GM23338 (cell line): ENCODE data around the gene RAB40B. TPM values are rescaled to one million over a fixed set of nuclear protein-coding genes. Genes with fewer than 3 reads are reported as not detected.

Experiments
- ATAC-seq: fragments of 200-7000 bp; cut with Tn5 transposase; 3 replicates; pipeline ENCODE4 v1.9.1; 2020
- DNase-seq: peaks from one replicate; pipeline ENCODE4 v3.0.0-alpha.2; 2015; ENCODE audit warnings: low spot score
- H2AFZ ChIP-seq: fragments of 200-600 bp; sonication (generic); 2 replicates; pipeline ENCODE4 v1.8.0; 2016; ENCODE audit warnings: antibody characterized with exemption, mild to moderate bottlenecking, moderate library complexity
- H3F3A ChIP-seq: fragments of 200-600 bp; sonication (generic); replicated peaks from 2 replicates; pipeline ENCODE4 v1.8.0; 2017; ENCODE audit warnings: antibody characterized with exemption, mixed run types, low read depth
- H3K27ac ChIP-seq: fragments of 200-600 bp; sonication (generic); 2 replicates; pipeline ENCODE4 v1.6.1; 2016; ENCODE audit warnings: low read depth
- H3K27me3 ChIP-seq: fragments of 200-600 bp; sonication (generic); 2 replicates; pipeline ENCODE4 v1.8.0; 2016; ENCODE audit warnings: mild to moderate bottlenecking, mixed run types, moderate library complexity; ENCODE audit not compliant: insufficient read depth
- H3K36me3 ChIP-seq: fragments of 200-600 bp; sonication (generic); 2 replicates; pipeline ENCODE4 v1.8.0; 2016; ENCODE audit warnings: mild to moderate bottlenecking; ENCODE audit not compliant: insufficient read depth
- H3K4me1 ChIP-seq: fragments of 200-600 bp; sonication (generic); 2 replicates; pipeline ENCODE4 v1.8.0; 2016; ENCODE audit warnings: mild to moderate bottlenecking, moderate library complexity; ENCODE audit not compliant: insufficient read depth
- H3K4me2 ChIP-seq: fragments of 200-600 bp; sonication (generic); 2 replicates; pipeline ENCODE4 v1.7.1; 2017; ENCODE audit warnings: mixed run types
- H3K4me3 ChIP-seq: fragments of 200-600 bp; sonication (generic); 2 replicates; pipeline ENCODE4 v1.6.1; 2016; ENCODE audit warnings: mixed run types
- H3K79me2 ChIP-seq: fragments of 200-600 bp; sonication (generic); replicated peaks from 2 replicates; pipeline ENCODE4 v1.8.0; 2017; ENCODE audit warnings: mild to moderate bottlenecking; ENCODE audit not compliant: insufficient read depth
- H3K9me2 ChIP-seq: fragments of 200-600 bp; sonication (generic); 2 replicates; pipeline ENCODE4 v1.8.0; 2017; ENCODE audit not compliant: insufficient read depth
- H4K20me1 ChIP-seq: fragments of 200-600 bp; sonication (generic); replicated peaks from 2 replicates; pipeline ENCODE4 v1.8.0; 2017; ENCODE audit warnings: mild to moderate bottlenecking; ENCODE audit not compliant: insufficient read depth
- H3K27ac Mint-ChIP-seq: 2 replicates; pipeline ENCODE4 v1.8.0; 2020; ENCODE audit warnings: inconsistent platforms, mild to moderate bottlenecking, moderate library complexity, mixed read lengths
- H3K27me3 Mint-ChIP-seq: 3 replicates; pipeline ENCODE4 v1.8.0; 2022; ENCODE audit warnings: low read depth, mild to moderate bottlenecking, moderate library complexity, mixed read lengths, inconsistent platforms; ENCODE audit not compliant: insufficient read depth, poor library complexity
- H3K36me3 Mint-ChIP-seq: 3 replicates; pipeline ENCODE4 v1.8.0; 2021; ENCODE audit warnings: low read depth, mild to moderate bottlenecking, inconsistent platforms, moderate library complexity, mixed read lengths
- H3K4me1 Mint-ChIP-seq: 3 replicates; pipeline ENCODE4 v1.8.0; 2020; ENCODE audit warnings: mild to moderate bottlenecking, inconsistent platforms, mixed read lengths
- H3K4me3 Mint-ChIP-seq: 3 replicates; pipeline ENCODE4 v1.8.0; 2021; ENCODE audit warnings: moderate library complexity, mild to moderate bottlenecking, inconsistent platforms, mixed read lengths
- H3K9me3 Mint-ChIP-seq: 3 replicates; pipeline ENCODE4 v1.8.0; 2020; ENCODE audit warnings: moderate library complexity, mild to moderate bottlenecking, inconsistent platforms, mixed read lengths
- CREB1 ChIP-seq: fragments of 250-450 bp; sonication (Bioruptor Pico); IDR thresholded peaks from 2 replicates; pipeline ENCODE4 v1.5.0; 2020; ENCODE audit warnings: low read depth, mild to moderate bottlenecking, moderate library complexity
- CTCF ChIP-seq, 2 experiments: fragments of 200-600 bp in 1 of 2; sonication (generic) in 1 of 2; conservative IDR thresholded peaks; 2 replicates each; pipeline versions ENCODE4 v1.5.1 to v1.6.1; 2016 to 2017; ENCODE audit warnings: antibody characterized with exemption in 2 of 2, low read depth in 2 of 2, mild to moderate bottlenecking in 2 of 2, moderate library complexity in 1 of 2
- REST ChIP-seq: IDR thresholded peaks from one replicate; pipeline ENCODE4 v1.6.1; 2018; ENCODE audit warnings: antibody characterized with exemption; ENCODE audit not compliant: unreplicated experiment
- STAT1 ChIP-seq: IDR thresholded peaks from one replicate; pipeline ENCODE4 v1.6.1; 2016; ENCODE audit warnings: antibody characterized with exemption; ENCODE audit not compliant: unreplicated experiment
- ZNF114 ChIP-seq: fragments of 250-450 bp; sonication (Bioruptor Pico); IDR thresholded peaks from 2 replicates; pipeline ENCODE4 v1.5.0; 2020; ENCODE audit warnings: mild to moderate bottlenecking, moderate library complexity
- ZNF462 ChIP-seq: fragments of 250-450 bp; sonication (Bioruptor Pico); IDR thresholded peaks from 2 replicates; pipeline ENCODE4 v1.5.0; 2020; ENCODE audit warnings: mild to moderate bottlenecking, moderate library complexity
- polyA plus RNA-seq: library from polyadenylated mRNA; unstranded; fragments of >200 nt; fragmentation: Nextera tagmentation; extraction: Ambion mirVana; gene quantifications from 2 replicates; pipeline ENCODE4 v1.2.1, GENCODE V29; 2016
- total RNA-seq: library from RNA; depleted of rRNA; stranded (reverse); fragments of >200 nt; shearing (Covaris generic); gene quantifications from 2 replicates; pipeline ENCODE4 v1.2.3, GENCODE V29; 2014

The RAB40B gene
- total and polyA plus RNA-seq, 2 experiments from 2014 or later, result 4.2 to 5.2 TPM

- 0 out of 4 replicates have a peak, but pooled peaks of 1 of the 2 experiments have one; percentile 15 for TF ChIP-seq CTCF (conservative IDR thresholded peaks at IDR 0.05; ENCODE audit: low read depth in 2 of 2)
- no peak for TF ChIP-seq CREB1 (CRISPR knock-in tag)
- peaks cover 7% of the 10 kb centered on the region for H3K4me1 Mint-ChIP-seq
- peaks cover 4% of the 10 kb centered on the region; the same call in 1 of the 2 replicates for H3K4me1 ChIP-seq
- no peak overlapping the region for H2AFZ ChIP-seq
- no peaks in the 10 kb centered on the region for H3K9me2 ChIP-seq
- H3K36me3 ChIP-seq, result peaks cover 9% of the 10 kb centered on the region; the same call in 1 of the 2 replicates
- peak overlapping the region; percentile 94 for H3K27ac Mint-ChIP-seq
- H4K20me1 ChIP-seq, result peaks cover under 1% of the 10 kb centered on the region; the same call in 1 of the 2 replicates
- H3K9me3 Mint-ChIP-seq, result no peaks in the 10 kb centered on the region
- H3K27ac ChIP-seq, result peak overlapping the region; percentile 59
- peaks cover 8% of the 10 kb centered on the region for H3K27me3 Mint-ChIP-seq
- no peak overlapping the region for H3K4me3 Mint-ChIP-seq
- H3K4me2 ChIP-seq, result no peak overlapping the region
- peak; percentile 87 for ATAC-seq
- peak; percentile 70 for DNase-seq
- no peak overlapping the region for H3K4me3 ChIP-seq
- H3K36me3 Mint-ChIP-seq, result peaks cover 59% of the 10 kb centered on the region
- no peaks in the 10 kb centered on the region for H3F3A ChIP-seq
- H3K27me3 ChIP-seq, result no peaks in the 10 kb centered on the region
- H3K79me2 ChIP-seq, result no peaks in the 10 kb centered on the region
These were observed 85.0 kb downstream of the RAB40B start for GRCh38 chr17:82613283-82614094.

- Histone ChIP-seq H3K79me2 (no peaks in the 10 kb centered on the region), H3K9me2 (no peaks in the 10 kb centered on the region), H3F3A (no peaks in the 10 kb centered on the region), H3K4me3 (no peak overlapping the region), H3K27me3 (no peaks in the 10 kb centered on the region), H3K4me2 (no peak overlapping the region), H3K36me3 (peaks cover 5% of the 10 kb centered on the region; the same call in 1 of the 2 replicates), H4K20me1 (no peaks in the 10 kb centered on the region; the same call in 1 of the 2 replicates), H3K27ac (no peak overlapping the region), H3K4me1 (peaks cover 4% of the 10 kb centered on the region; the same call in 1 of the 2 replicates), H2AFZ (no peak overlapping the region)
- H3K27ac Mint-ChIP-seq, result no peak overlapping the region
- ATAC-seq, result no peak
- peaks cover 7% of the 10 kb centered on the region for H3K27me3 Mint-ChIP-seq
- H3K36me3 Mint-ChIP-seq, result peaks cover 59% of the 10 kb centered on the region
- no peak for DNase-seq
- peaks cover 7% of the 10 kb centered on the region for H3K4me1 Mint-ChIP-seq
- peaks cover 7% of the 10 kb centered on the region; the same call in 2 of the 3 replicates for H3K9me3 Mint-ChIP-seq
- no peak overlapping the region for H3K4me3 Mint-ChIP-seq
- TF ChIP-seq ZNF114 (CRISPR knock-in tag), result no peak
- TF ChIP-seq REST, result no peak
- TF ChIP-seq STAT1, result no peak
- TF ChIP-seq ZNF462 (CRISPR knock-in tag), result no peak
These were observed 87.1 kb downstream of the RAB40B start for GRCh38 chr17:82611140-82612058.
